SK-N-SH treated with all-trans-retinoic acid at 6 μM for 48 hours (cell line): ENCODE results near the gene LY6G5C.

Source experiments
- ATAC-seq: fragments of 200-7000 bp; cut with Tn5 transposase; 3 replicates; pipeline ENCODE4 v1.9.1; 2020; ENCODE audit warnings: mild to moderate bottlenecking, moderate library complexity
- ARNTL ChIP-seq: fragments of 450-650 bp; formaldehyde crosslinking; IDR thresholded peaks from 2 replicates; pipeline ENCODE4 v1.5.0; 2020; ENCODE audit warnings: low read depth, mild to moderate bottlenecking, moderate library complexity, borderline replicate concordance
- BACH2 ChIP-seq: fragments of 250-450 bp; sonication (Bioruptor Pico); IDR thresholded peaks from 2 replicates; pipeline ENCODE4 v1.9.0; 2021; ENCODE audit warnings: mild to moderate bottlenecking, borderline replicate concordance
- CREB5 ChIP-seq: fragments of 250-450 bp; sonication (Bioruptor Pico); IDR thresholded peaks from 2 replicates; pipeline ENCODE4 v1.5.1; 2020; ENCODE audit warnings: low read depth, mild to moderate bottlenecking, moderate library complexity
- CSRNP3 ChIP-seq: fragments of 250-450 bp; sonication (Bioruptor Pico); IDR thresholded peaks from 2 replicates; pipeline ENCODE4 v1.5.1; 2021; ENCODE audit warnings: mild to moderate bottlenecking, moderate library complexity
- ESRRG ChIP-seq: fragments of 250-450 bp; sonication (Bioruptor Pico); IDR thresholded peaks from 2 replicates; pipeline ENCODE4 v1.6.1; 2021; ENCODE audit warnings: mild to moderate bottlenecking
- GLIS3 ChIP-seq: fragments of 250-450 bp; sonication (Bioruptor Pico); IDR thresholded peaks from 2 replicates; pipeline ENCODE4 v1.5.0; 2020; ENCODE audit warnings: mild to moderate bottlenecking, moderate library complexity
- ISL1 ChIP-seq: fragments of 250-450 bp; sonication (Bioruptor Pico); IDR thresholded peaks from 2 replicates; pipeline ENCODE4 v2.1.2; 2022; ENCODE audit warnings: mild to moderate bottlenecking, moderate library complexity
- PATZ1 ChIP-seq: fragments of 250-450 bp; sonication (Bioruptor Pico); IDR thresholded peaks from 2 replicates; pipeline ENCODE4 v1.8.0; 2020; ENCODE audit warnings: mild to moderate bottlenecking, moderate library complexity, borderline replicate concordance
- POU6F1 ChIP-seq: fragments of 250-450 bp; sonication (Bioruptor Pico); IDR thresholded peaks from 2 replicates; pipeline ENCODE4 v1.8.0; 2021; ENCODE audit warnings: low read depth, mild to moderate bottlenecking, moderate library complexity, borderline replicate concordance
- PPARA ChIP-seq: fragments of 250-450 bp; sonication (Bioruptor Pico); IDR thresholded peaks from 2 replicates; pipeline ENCODE4 v1.5.0; 2020; ENCODE audit warnings: mild to moderate bottlenecking, borderline replicate concordance
- SNAI2 ChIP-seq: fragments of 250-450 bp; sonication (Bioruptor Pico); IDR thresholded peaks from 2 replicates; pipeline ENCODE4 v1.5.0; 2020; ENCODE audit warnings: mild to moderate bottlenecking, moderate library complexity
- TOX ChIP-seq: fragments of 250-450 bp; sonication (Bioruptor Pico); IDR thresholded peaks from 2 replicates; pipeline ENCODE4 v1.8.0; 2021; ENCODE audit warnings: mild to moderate bottlenecking, moderate library complexity, borderline replicate concordance
- TSHZ2 ChIP-seq: fragments of 250-450 bp; sonication (Bioruptor Pico); IDR thresholded peaks from 2 replicates; pipeline ENCODE4 v1.5.0; 2020; ENCODE audit warnings: mild to moderate bottlenecking, moderate library complexity
- ZC3H10 ChIP-seq: fragments of 250-450 bp; sonication (Bioruptor Pico); IDR thresholded peaks from 2 replicates; pipeline ENCODE4 v1.5.1; 2021; ENCODE audit warnings: mild to moderate bottlenecking, moderate library complexity
- ZFP3 ChIP-seq: fragments of 250-450 bp; sonication (Bioruptor Pico); IDR thresholded peaks from 2 replicates; pipeline ENCODE4 v1.5.0; 2020; ENCODE audit warnings: mild to moderate bottlenecking, moderate library complexity
- ZNF565 ChIP-seq: fragments of 450-650 bp; formaldehyde crosslinking; conservative IDR thresholded peaks from 2 replicates; pipeline ENCODE4 v1.5.0; 2020; ENCODE audit warnings: low read depth, mild to moderate bottlenecking, moderate library complexity
- ZNF70 ChIP-seq: fragments of 450-650 bp; formaldehyde crosslinking; IDR thresholded peaks from 2 replicates; pipeline ENCODE4 v1.5.0; 2020; ENCODE audit warnings: mild to moderate bottlenecking, moderate library complexity
- ZNF8 ChIP-seq: fragments of 450-650 bp; formaldehyde crosslinking; IDR thresholded peaks from 2 replicates; pipeline ENCODE4 v1.5.0; 2020; ENCODE audit warnings: mild to moderate bottlenecking, moderate library complexity

LY6G5C gene

GRCh38 chr6:31712296-31712695 is 31.4 kb upstream of the LY6G5C start (continued):
- TF ChIP-seq PATZ1 (CRISPR knock-in tag) (no peak), POU6F1 (CRISPR knock-in tag) (no peak), ESRRG (CRISPR knock-in tag) (no peak), PPARA (no peak)

GRCh38 chr6:31711233-31711632 is 30.4 kb upstream of the LY6G5C start:
- TF ChIP-seq ZC3H10 (no peak), ISL1 (no peak), ZNF8 (no peak), PPARA (no peak), CSRNP3 (CRISPR knock-in tag) (no peak), ARNTL (CRISPR knock-in tag) (no peak), TSHZ2 (CRISPR knock-in tag) (no peak), ZFP3 (no peak), ZNF70 (CRISPR knock-in tag) (no peak), BACH2 (CRISPR knock-in tag) (no peak), ZNF565 (no peak), GLIS3 (CRISPR knock-in tag) (no peak), TOX (CRISPR knock-in tag) (no peak), POU6F1 (CRISPR knock-in tag) (no peak), SNAI2 (CRISPR knock-in tag) (no peak), ESRRG (CRISPR knock-in tag) (no peak), CREB5 (no peak), PATZ1 (CRISPR knock-in tag) (no peak)
- no peak for ATAC-seq
